C4-2B (cell line): Measurements from ENCODE around the gene MROH2B.

Source experiments
- ZFX ChIP-seq: fragments of 450-650 bp; IDR thresholded peaks from 2 replicates; pipeline ENCODE4 v1.6.1; 2017
- TF ChIP-seq, protein P1 (sequence below): fragments of 450-650 bp; conservative IDR thresholded peaks from 2 replicates; pipeline ENCODE4 v1.5.1; 2017; ENCODE audit warnings: mild to moderate bottlenecking

DNA sequence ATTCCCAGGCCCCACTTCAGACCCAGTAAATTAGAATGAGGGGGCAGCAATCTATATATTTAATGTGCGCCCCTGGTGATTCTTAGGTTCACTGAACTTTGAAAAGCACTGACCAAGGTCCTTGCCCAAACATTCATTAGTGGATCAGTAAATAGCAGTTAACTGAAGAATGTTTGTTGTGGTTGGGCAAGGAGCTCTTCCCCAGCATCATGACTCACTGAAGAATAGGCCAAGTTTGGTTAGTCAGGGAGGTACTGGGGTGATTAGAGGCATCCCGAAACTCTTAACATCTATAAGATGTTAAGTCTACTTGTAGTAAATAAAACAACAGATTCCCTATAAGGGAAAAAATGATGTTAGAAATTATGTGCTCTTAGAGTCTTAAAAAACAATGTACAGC, 833 bp upstream of the MROH2B start:
- TF ChIP-seq, protein P1, sequence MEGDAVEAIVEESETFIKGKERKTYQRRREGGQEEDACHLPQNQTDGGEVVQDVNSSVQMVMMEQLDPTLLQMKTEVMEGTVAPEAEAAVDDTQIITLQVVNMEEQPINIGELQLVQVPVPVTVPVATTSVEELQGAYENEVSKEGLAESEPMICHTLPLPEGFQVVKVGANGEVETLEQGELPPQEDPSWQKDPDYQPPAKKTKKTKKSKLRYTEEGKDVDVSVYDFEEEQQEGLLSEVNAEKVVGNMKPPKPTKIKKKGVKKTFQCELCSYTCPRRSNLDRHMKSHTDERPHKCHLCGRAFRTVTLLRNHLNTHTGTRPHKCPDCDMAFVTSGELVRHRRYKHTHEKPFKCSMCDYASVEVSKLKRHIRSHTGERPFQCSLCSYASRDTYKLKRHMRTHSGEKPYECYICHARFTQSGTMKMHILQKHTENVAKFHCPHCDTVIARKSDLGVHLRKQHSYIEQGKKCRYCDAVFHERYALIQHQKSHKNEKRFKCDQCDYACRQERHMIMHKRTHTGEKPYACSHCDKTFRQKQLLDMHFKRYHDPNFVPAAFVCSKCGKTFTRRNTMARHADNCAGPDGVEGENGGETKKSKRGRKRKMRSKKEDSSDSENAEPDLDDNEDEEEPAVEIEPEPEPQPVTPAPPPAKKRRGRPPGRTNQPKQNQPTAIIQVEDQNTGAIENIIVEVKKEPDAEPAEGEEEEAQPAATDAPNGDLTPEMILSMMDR, result no peak
- no peak for TF ChIP-seq ZFX
